BJ (cell line): ENCODE results near the gene CEP120. TPM values are rescaled to one million over a fixed set of nuclear protein-coding genes. Genes with fewer than 3 reads are reported as not detected.
A peak's percentile ranks its signal among the peaks of the same experiment; 100 is the strongest.
"Not testable (repeated sequence)": the region's sequence is repeated elsewhere in the genome, so short reads cannot be mapped to it uniquely, and the experiment has no call there.

ENCODE experiments used
- CTCF ChIA-PET: fragments of 350-600 bp; formaldehyde crosslinking; extraction: SDS; loops from one replicate; lab custom pipeline; 2021; ENCODE audit warnings: antibody characterized with exemption, inconsistent platforms; lab: Yijun Ruan, JAX
- POLR2A ChIA-PET: fragments of 300-600 bp; sonication (Branson Sonifier 250); formaldehyde crosslinking; extraction: SDS; loops from one replicate; lab custom pipeline; 2021; ENCODE audit warnings: antibody characterized with exemption; lab: Charles Lee
- DNase-seq: peaks from one replicate; pipeline ENCODE4 v3.0.0-alpha.2; 2011; ENCODE audit warnings: low read depth
- H3K27me3 ChIP-seq: 2 replicates; pipeline ENCODE4 v1.6.0; 2011; ENCODE audit warnings: low read length; ENCODE audit not compliant: control insufficient read depth, insufficient read depth
- H3K36me3 ChIP-seq: 2 replicates; pipeline ENCODE4 v1.5.1; 2011; ENCODE audit warnings: low read length; ENCODE audit not compliant: control insufficient read depth, insufficient read depth
- H3K4me3 ChIP-seq: 2 replicates; pipeline ENCODE4 v1.5.1; 2011; ENCODE audit warnings: low read depth, mild to moderate bottlenecking, control low read depth, low read length
- CTCF ChIP-seq: IDR thresholded peaks from 2 replicates; pipeline ENCODE4 v1.5.1; 2011; ENCODE audit warnings: low read depth, mild to moderate bottlenecking, control low read depth, inconsistent platforms, low read length, moderate library complexity; ENCODE audit not compliant: insufficient read depth
- polyA minus RNA-seq: library from RNA; depleted of rRNA, polyadenylated mRNA; stranded (reverse); fragments of >200 nt; gene quantifications from 2 replicates; pipeline ENCODE4 v1.2.3, GENCODE V29; 2011; rRNA and poly(A)+ RNA removed
- polyA plus RNA-seq: library from polyadenylated mRNA; depleted of rRNA; stranded (reverse); fragments of >200 nt; gene quantifications from 2 replicates; pipeline ENCODE4 v1.2.3, GENCODE V29; 2011; rRNA removed

Gene CEP120
- polyA plus RNA-seq: 21.0 and 23.1 TPM in 2 replicates
- 26.4 and 29.9 TPM in 2 replicates for polyA minus RNA-seq

- peak; percentile 97 for DNase-seq
- ChIA-PET CTCF (interaction anchor here (0.7 to 2.5 kb wide), 21 partner anchors 9 to 578 kb away, joined by 3 to 9 read pairs (median 3); partner anchors contain the start of genes CSNK1G3 and SNX24), POLR2A (interaction anchor here (1.9 kb wide), 1 partner anchor 88 kb away, joined by 6 read pairs; the partner anchor contains the start of gene CSNK1G3)
- TF ChIP-seq CTCF: peak; percentile 86
- no peaks in the 10 kb centered on the region for H3K36me3 ChIP-seq
- no peaks in the 10 kb centered on the region for H3K27me3 ChIP-seq
- H3K4me3 ChIP-seq: peak within 1 kb of the TSS; percentile 66
Measured at GRCh38 chr5:123423278-123424149, at the start of gene CEP120. Gene CEP120, minus strand, starts transcription at chr5:123423403. Its CDS starts 405 bp downstream, at chr5:123422998.

- CTCF ChIA-PET: no interaction called here
- no peak for TF ChIP-seq CTCF
- POLR2A ChIA-PET: no interaction called here
- H3K27me3 ChIP-seq: no peaks in the 10 kb centered on the region
- DNase-seq: no peak
- no peak overlapping the region for H3K4me3 ChIP-seq
- no peaks in the 10 kb centered on the region for H3K36me3 ChIP-seq
Measured at GRCh38 chr5:123472150-123472924, 49.1 kb upstream of the CEP120 start.

- TF ChIP-seq CTCF: no peak
- Histone ChIP-seq H3K27me3 (no peaks in the 10 kb centered on the region), H3K36me3 (no peaks in the 10 kb centered on the region), H3K4me3 (no peak overlapping the region)
- ChIA-PET CTCF (no interaction called here), POLR2A (no interaction called here)
- DNase-seq: no peak
Measured at GRCh38 chr5:123471385-123471784, 48.2 kb upstream of the CEP120 start.

- POLR2A ChIA-PET, H3K36me3 ChIP-seq, H3K27me3 ChIP-seq, H3K4me3 ChIP-seq, CTCF ChIA-PET, DNase-seq: not testable (repeated sequence)
Measured at GRCh38 chr5:123466839-123467238, 43.6 kb upstream of the CEP120 start.

GRCh38 chr5:123460296-123460729, 37.1 kb upstream of the CEP120 start:
- no peak for DNase-seq
- CTCF ChIA-PET: interaction anchor here (1.2 kb wide), 1 partner anchor 10 kb away, joined by 3 read pairs; no protein-coding TSS in a partner anchor
- TF ChIP-seq CTCF: no peak
- H3K36me3 ChIP-seq: no peaks in the 10 kb centered on the region
- H3K27me3 ChIP-seq: no peaks in the 10 kb centered on the region
- POLR2A ChIA-PET: no interaction called here
- no peak overlapping the region for H3K4me3 ChIP-seq

- CTCF ChIA-PET, H3K4me3 ChIP-seq, POLR2A ChIA-PET: not testable (repeated sequence)
Measured at GRCh38 chr5:123458994-123459393, 35.8 kb upstream of the CEP120 start.

More at GRCh38 chr5:123458994-123459393, 35.8 kb upstream of the CEP120 start:
- not testable (repeated sequence) for H3K27me3 ChIP-seq, H3K36me3 ChIP-seq, DNase-seq
